HG02588 (cell line): ENCODE measurements around the gene PPRC1.

ENCODE experiments used
- ATAC-seq: cut with Tn5 transposase; IDR thresholded peaks from one replicate; pipeline ENCODE4 v1.9.1; 2021; ENCODE audit warnings: mild to moderate bottlenecking, moderate library complexity; ENCODE audit not compliant: unreplicated experiment

PPRC1 gene, protein sequence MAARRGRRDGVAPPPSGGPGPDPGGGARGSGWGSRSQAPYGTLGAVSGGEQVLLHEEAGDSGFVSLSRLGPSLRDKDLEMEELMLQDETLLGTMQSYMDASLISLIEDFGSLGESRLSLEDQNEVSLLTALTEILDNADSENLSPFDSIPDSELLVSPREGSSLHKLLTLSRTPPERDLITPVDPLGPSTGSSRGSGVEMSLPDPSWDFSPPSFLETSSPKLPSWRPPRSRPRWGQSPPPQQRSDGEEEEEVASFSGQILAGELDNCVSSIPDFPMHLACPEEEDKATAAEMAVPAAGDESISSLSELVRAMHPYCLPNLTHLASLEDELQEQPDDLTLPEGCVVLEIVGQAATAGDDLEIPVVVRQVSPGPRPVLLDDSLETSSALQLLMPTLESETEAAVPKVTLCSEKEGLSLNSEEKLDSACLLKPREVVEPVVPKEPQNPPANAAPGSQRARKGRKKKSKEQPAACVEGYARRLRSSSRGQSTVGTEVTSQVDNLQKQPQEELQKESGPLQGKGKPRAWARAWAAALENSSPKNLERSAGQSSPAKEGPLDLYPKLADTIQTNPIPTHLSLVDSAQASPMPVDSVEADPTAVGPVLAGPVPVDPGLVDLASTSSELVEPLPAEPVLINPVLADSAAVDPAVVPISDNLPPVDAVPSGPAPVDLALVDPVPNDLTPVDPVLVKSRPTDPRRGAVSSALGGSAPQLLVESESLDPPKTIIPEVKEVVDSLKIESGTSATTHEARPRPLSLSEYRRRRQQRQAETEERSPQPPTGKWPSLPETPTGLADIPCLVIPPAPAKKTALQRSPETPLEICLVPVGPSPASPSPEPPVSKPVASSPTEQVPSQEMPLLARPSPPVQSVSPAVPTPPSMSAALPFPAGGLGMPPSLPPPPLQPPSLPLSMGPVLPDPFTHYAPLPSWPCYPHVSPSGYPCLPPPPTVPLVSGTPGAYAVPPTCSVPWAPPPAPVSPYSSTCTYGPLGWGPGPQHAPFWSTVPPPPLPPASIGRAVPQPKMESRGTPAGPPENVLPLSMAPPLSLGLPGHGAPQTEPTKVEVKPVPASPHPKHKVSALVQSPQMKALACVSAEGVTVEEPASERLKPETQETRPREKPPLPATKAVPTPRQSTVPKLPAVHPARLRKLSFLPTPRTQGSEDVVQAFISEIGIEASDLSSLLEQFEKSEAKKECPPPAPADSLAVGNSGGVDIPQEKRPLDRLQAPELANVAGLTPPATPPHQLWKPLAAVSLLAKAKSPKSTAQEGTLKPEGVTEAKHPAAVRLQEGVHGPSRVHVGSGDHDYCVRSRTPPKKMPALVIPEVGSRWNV (N-terminal part only)

GRCh38 chr10:102132563-102133372, at the start of gene PPRC1:
Gene PPRC1 (plus strand): TSS chr10:102133040. CDS start chr10:102133069, 29 bp downstream.
- ATAC-seq, result peak; percentile 92

GRCh38 chr10:102083541-102083940, 49.3 kb upstream of the PPRC1 start:
- no peak for ATAC-seq

DNA sequence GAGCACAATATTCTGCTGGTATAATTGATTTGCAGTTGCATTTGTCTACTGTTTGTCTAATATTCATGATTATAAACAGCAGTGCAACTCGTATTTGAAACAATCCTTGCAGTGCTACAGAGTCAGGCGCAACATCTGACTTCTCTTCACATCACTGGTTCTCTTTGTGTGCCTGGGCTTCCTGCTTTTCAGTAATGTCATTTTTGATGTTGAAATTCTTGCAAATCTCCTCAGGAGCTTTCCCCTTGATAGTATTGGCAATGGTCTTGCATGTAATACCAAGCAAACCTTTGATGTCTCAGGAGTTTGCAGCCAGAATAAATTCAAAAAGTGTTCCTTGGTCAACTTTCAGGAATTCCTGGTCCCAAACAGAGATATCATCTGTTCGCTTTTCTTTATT, 47.5 kb upstream of the PPRC1 start:
- ATAC-seq, result no peak

- ATAC-seq, result no peak
Measured at GRCh38 chr10:102086196-102086595, 46.6 kb upstream of the PPRC1 start.

- ATAC-seq, result no peak
Measured at GRCh38 chr10:102090772-102091171, 42.1 kb upstream of the PPRC1 start.

- ATAC-seq, result no peak
Measured at GRCh38 chr10:102096449-102096848, 36.4 kb upstream of the PPRC1 start.

DNA sequence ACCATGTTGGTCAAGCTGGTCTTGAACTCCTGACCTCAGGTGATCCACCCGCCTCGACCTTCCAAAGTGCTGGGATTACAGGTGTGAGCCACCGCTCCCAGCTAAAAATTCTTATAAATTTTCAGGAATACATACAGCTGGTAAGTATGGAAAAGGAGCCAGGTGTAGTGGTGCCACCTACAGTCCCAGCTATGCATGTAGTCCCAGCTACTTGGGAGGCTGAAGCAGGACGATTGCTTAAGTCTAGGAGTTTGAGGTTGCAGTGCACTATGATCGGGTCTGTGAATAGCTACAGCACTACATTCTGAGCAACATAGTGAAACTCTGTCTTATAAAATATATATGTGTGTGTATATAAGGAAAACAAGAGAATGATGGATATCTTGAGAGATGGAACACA, 31.7 kb upstream of the PPRC1 start:
- ATAC-seq, result no peak

DNA sequence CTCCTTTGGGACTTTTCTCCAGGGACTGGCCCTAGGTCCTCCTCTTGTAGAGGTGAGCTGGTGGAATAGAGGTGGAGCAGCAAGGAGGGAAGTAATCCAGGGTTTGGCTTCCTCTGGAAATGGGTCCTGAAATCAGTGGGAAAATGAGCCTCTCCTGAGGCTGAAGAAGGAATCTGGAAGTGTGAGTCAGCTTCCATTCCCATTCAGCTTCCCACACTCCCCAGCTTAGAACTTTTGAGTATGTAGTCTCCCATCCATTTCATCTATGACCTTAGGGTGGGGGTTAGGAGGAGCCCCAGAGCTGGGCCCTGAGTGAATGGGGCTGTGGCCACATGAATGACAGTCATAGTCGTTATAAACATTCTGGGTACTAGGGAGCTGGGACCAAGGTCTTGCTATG, 30.4 kb upstream of the PPRC1 start:
- ATAC-seq, result no peak

DNA sequence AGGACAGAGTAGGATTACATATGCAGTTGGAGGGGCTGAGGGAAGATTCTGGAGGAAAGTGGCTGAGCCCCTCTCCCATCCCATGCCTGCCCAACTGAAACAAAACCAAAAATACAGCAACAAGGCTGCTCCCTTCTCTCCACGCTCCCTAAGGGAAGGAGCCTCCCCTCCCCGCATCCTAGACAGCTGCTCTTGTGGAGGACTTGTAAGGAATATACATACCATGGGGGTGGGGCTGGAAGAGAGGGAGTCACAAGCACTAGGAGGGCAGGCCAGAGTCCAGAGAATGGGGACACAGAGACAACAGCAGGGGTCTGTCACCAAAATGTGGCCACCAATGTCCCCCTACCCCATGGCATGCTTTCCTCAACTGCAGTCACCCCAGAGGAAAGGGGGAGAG, 25.8 kb upstream of the PPRC1 start:
- ATAC-seq, result no peak

GRCh38 chr10:102109166-102110116, 23.4 kb upstream of the PPRC1 start:
- no peak for ATAC-seq

GRCh38 chr10:102111276-102111675, 21.6 kb upstream of the PPRC1 start:
- ATAC-seq, result no peak

DNA sequence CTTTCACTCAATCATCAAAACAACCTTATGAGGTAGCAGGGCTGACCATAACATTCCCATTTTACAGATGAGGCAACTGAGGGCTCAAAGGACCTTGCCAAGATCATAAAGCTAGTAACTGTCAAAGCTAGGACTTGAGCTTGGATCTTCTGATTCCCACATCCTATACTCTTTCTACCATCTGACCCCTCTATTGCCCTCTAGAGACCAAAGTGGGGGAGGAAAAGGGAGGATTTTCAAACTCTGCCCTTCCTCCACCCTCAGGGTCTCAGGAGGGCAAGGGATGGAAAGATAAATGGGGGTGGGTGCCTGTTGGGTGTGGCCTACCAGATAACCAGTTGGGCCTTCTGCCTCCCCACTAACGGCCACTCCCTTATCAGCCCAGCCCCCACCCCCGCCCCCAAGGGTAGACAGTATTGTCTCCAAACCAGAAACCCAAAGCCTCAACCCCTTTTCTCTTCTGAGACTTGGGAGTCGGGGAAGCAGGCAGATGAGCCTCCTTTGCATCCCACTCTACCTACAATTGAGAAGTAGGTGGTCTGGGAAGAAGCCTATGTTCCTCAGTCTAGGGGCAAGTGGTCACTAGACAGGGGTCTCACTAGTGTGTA, 20.5 kb upstream of the PPRC1 start:
- no peak for ATAC-seq

DNA sequence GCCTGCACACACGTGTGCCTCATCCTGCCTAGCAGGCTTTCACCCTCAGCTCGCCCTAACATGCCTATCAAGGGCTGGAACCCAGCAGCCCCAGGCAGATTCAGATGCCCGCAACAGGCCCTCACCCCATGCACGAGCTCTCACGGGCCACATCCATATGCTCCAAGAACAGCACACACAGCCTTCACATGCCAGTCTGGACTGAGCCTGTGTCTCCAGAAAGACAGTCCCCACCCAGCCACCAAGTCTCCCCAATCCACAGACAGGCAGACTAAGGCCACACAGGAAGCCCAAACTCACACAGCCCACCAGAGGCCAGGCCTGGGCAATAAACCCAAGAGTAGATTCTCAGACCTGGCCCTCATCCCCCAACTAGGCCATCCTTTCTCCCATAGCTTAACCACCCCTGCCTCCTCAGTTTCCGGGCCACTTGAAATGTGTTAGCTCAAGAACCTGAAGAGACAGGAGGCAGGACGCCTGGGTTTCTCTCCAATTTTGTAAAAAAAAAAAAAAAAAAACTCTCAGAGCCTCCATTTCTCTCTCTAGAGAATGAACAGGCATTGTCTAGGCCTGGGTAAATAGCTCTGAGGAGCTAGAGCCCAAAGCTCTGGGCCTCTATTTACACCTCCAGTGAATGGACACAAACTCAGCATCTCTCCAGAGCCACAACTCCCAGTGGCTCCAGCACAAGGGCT, 19.4 kb upstream of the PPRC1 start:
- no peak for ATAC-seq

- ATAC-seq, result no peak
Measured at GRCh38 chr10:102113956-102114857, 18.6 kb upstream of the PPRC1 start.

GRCh38 chr10:102114861-102115618, 17.8 kb upstream of the PPRC1 start:
- ATAC-seq, result peak; percentile 70

- no peak for ATAC-seq
Measured at GRCh38 chr10:102115775-102116174, 17.1 kb upstream of the PPRC1 start.
